ENCODE data around the gene RGS3.

- TF ChIP-seq ARNTL (CRISPR knock-in tag; IDR thresholded peaks at IDR 0.05; ENCODE audit: borderline replicate concordance, low read depth) = no peak
- TF ChIP-seq ZFP30 (CRISPR knock-in tag; IDR thresholded peaks at IDR 0.05) = no peak
- TF ChIP-seq ZC3H10 (CRISPR knock-in tag; IDR thresholded peaks at IDR 0.05) = no peak
- TF ChIP-seq PATZ1 (CRISPR knock-in tag; IDR thresholded peaks at IDR 0.05; ENCODE audit: borderline replicate concordance) = no peak
- TF ChIP-seq PPARA (CRISPR knock-in tag; IDR thresholded peaks at IDR 0.05; ENCODE audit: borderline replicate concordance) = no peak
Observed at GRCh38 chr9:113548221-113549041, 84.9 kb downstream of the RGS3 start.
